HCT116 (cell line): Measurements from ENCODE around the gene OPTN. TPM values are rescaled to one million over a fixed set of nuclear protein-coding genes. Genes with fewer than 3 reads are reported as not detected.

Experiments used
- ATAC-seq: fragments of 200-7000 bp; cut with Tn5 transposase; 2 replicates; pipeline ENCODE4 v1.9.1; 2020; ENCODE audit warnings: mild to moderate bottlenecking, moderate library complexity
- BruUV-seq: library from RNA; stranded (reverse); fragments of 400-500 nt; replicated peaks from 2 replicates; lab custom pipeline; 2021; lab: Mats Ljungman, UMichigan
- CTCF ChIA-PET: fragments of 300-600 bp; sonication (Branson Sonifier 250); formaldehyde crosslinking; loops from one replicate; lab custom pipeline; 2021; ENCODE audit warnings: antibody characterized with exemption; lab: Charles Lee
- POLR2A ChIA-PET: fragments of 300-600, 350-600 bp; sonication (Branson Sonifier 250); formaldehyde crosslinking; loops from one replicate; lab custom pipeline; 2021; ENCODE audit warnings: antibody characterized with exemption; lab: Charles Lee
- RAD21 ChIA-PET, 2 experiments: fragments of 300-600 bp; sonication (Branson Sonifier 250); formaldehyde crosslinking; loops; one replicate each; lab custom pipeline; 2023; ENCODE audit warnings: low total read pairs in 2 of 2; ENCODE audit not compliant: uncharacterized antibody in 2 of 2, unreplicated experiment in 2 of 2, low non-redundant PET in 1 of 2; lab: Charles Lee
- DNase-seq: peaks from one replicate; pipeline ENCODE4 v3.0.0-alpha.2; 2010; ENCODE audit warnings: low read depth, low spot score
- H2AFZ ChIP-seq: fragments of 200-600 bp; shearing (Covaris generic), sonication (generic); 2 replicates; pipeline ENCODE4 v1.6.1; 2017; ENCODE audit warnings: low read depth, mixed run types, mixed read lengths, antibody characterized with exemption, low read length; ENCODE audit not compliant: poor library complexity, severe bottlenecking
- H3K27ac ChIP-seq: 2 replicates; pipeline ENCODE4 v1.5.1; 2012; ENCODE audit warnings: low read depth, low read length
- H3K27me3 ChIP-seq: fragments of 200-600 bp; sonication (generic); 2 replicates; pipeline ENCODE4 v1.6.1; 2016; ENCODE audit warnings: mixed run types, low read length, mixed read lengths; ENCODE audit not compliant: insufficient read depth
- H3K36me3 ChIP-seq, 2 experiments: fragments of 200-500 bp in 1 of 2; fragments of 200-600 bp in 1 of 2; sonication (Bioruptor generic) in 1 of 2; sonication (generic) in 1 of 2; 2 replicates each; pipeline versions ENCODE4 v1.5.1 to v1.6.1; 2014 to 2016; ENCODE audit warnings: low read length in 2 of 2, inconsistent platforms in 1 of 2, mixed read lengths in 1 of 2, mixed run types in 1 of 2; ENCODE audit not compliant: insufficient read depth in 2 of 2, control insufficient read depth in 1 of 2
- H3K4me1 ChIP-seq, 2 experiments: fragments of 200-600 bp in 1 of 2; sonication (generic) in 1 of 2; 2 replicates each; pipeline versions ENCODE4 v1.5.1 to v1.6.1; 2012 to 2017; ENCODE audit warnings: low read length in 2 of 2, inconsistent platforms in 1 of 2, mild to moderate bottlenecking in 1 of 2, mixed read lengths in 1 of 2, mixed run types in 1 of 2, moderate library complexity in 1 of 2; ENCODE audit not compliant: insufficient read depth in 2 of 2, control insufficient read depth in 1 of 2
- H3K4me2 ChIP-seq: fragments of 200-600 bp; sonication (generic); 2 replicates; pipeline ENCODE4 v1.6.1; 2017; ENCODE audit warnings: mixed run types, low read length, mixed read lengths
- H3K4me3 ChIP-seq, 2 experiments: fragments of 200-600 bp in 1 of 2; sonication (generic) in 1 of 2; replicated peaks in 1 of 2; 2 replicates each; pipeline ENCODE4 v1.5.1; 2011 to 2016; ENCODE audit warnings: low read length in 2 of 2, control low read depth in 1 of 2, low read depth in 1 of 2, mild to moderate bottlenecking in 1 of 2, mixed read lengths in 1 of 2, mixed run types in 1 of 2
- H3K79me2 ChIP-seq: fragments of 200-600 bp; sonication (generic); 2 replicates; pipeline ENCODE4 v1.6.1; 2017; ENCODE audit warnings: mild to moderate bottlenecking, mixed run types, low read length, moderate library complexity, mixed read lengths; ENCODE audit not compliant: insufficient read depth
- H3K9ac ChIP-seq: fragments of 200-600 bp; sonication (generic); 2 replicates; pipeline ENCODE4 v1.6.1; 2016; ENCODE audit warnings: low read length, mixed read lengths
- H3K9me2 ChIP-seq: fragments of 200-600 bp; sonication (generic), shearing (Covaris generic); 2 replicates; pipeline ENCODE4 v1.6.1; 2017; ENCODE audit warnings: mixed run types, mild to moderate bottlenecking, moderate library complexity; ENCODE audit not compliant: insufficient read depth
- H3K9me3 ChIP-seq, 2 experiments: fragments of 200-500 bp in 1 of 2; fragments of 200-600 bp in 1 of 2; sonication (Bioruptor generic) in 1 of 2; sonication (generic) in 1 of 2; 2 replicates each; pipeline ENCODE4 v1.6.1; 2014 to 2017; ENCODE audit warnings: low read length in 2 of 2, mixed read lengths in 2 of 2, inconsistent platforms in 1 of 2, low read depth in 1 of 2, mild to moderate bottlenecking in 1 of 2, mixed run types in 1 of 2, moderate library complexity in 1 of 2; ENCODE audit not compliant: control insufficient read depth in 1 of 2, insufficient read depth in 1 of 2
- H4K20me1 ChIP-seq: fragments of 200-600 bp; sonication (generic), shearing (Covaris generic); 2 replicates; pipeline ENCODE4 v1.6.1; 2017; ENCODE audit warnings: mixed run types, mild to moderate bottlenecking, moderate library complexity; ENCODE audit not compliant: insufficient read depth
- ATF3 ChIP-seq: IDR thresholded peaks from 2 replicates; pipeline ENCODE4 v1.6.1; 2012
- CBX3 ChIP-seq: IDR thresholded peaks from 2 replicates; pipeline ENCODE4 v1.6.1; 2012; ENCODE audit warnings: low read depth
- CEBPB ChIP-seq: IDR thresholded peaks from 2 replicates; pipeline ENCODE4 v1.6.1; 2012; ENCODE audit warnings: low read depth
- CTCF ChIP-seq, 3 experiments: fragments of 200-600 bp in 1 of 3; sonication (generic) in 1 of 3; IDR thresholded peaks in 2 of 3; conservative IDR thresholded peaks in 1 of 3; 2 replicates each; pipeline ENCODE4 v1.5.1; 2012 to 2017; ENCODE audit warnings: low read depth in 2 of 3, low read length in 2 of 3, antibody characterized with exemption in 1 of 3, borderline replicate concordance in 1 of 3, control low read depth in 1 of 3, mild to moderate bottlenecking in 1 of 3, mixed read lengths in 1 of 3, mixed run types in 1 of 3, moderate library complexity in 1 of 3; ENCODE audit not compliant: insufficient read depth in 1 of 3
- EZH2 ChIP-seq: fragments of 200-600 bp; sonication (generic); IDR thresholded peaks from 2 replicates; pipeline ENCODE4 v1.6.1; 2017; ENCODE audit warnings: antibody characterized with exemption, mixed run types
- EZH2phosphoT487 ChIP-seq: fragments of 200-600 bp; IDR thresholded peaks from 2 replicates; pipeline ENCODE4 v1.6.1; 2018; ENCODE audit warnings: antibody characterized with exemption, borderline replicate concordance
- FOSL1 ChIP-seq: IDR thresholded peaks from 2 replicates; pipeline ENCODE4 v1.6.1; 2012; ENCODE audit warnings: low read depth
- MAX ChIP-seq: IDR thresholded peaks from 2 replicates; pipeline ENCODE4 v1.6.1; 2012
- POLR2A ChIP-seq: IDR thresholded peaks from 2 replicates; pipeline ENCODE4 v1.7.0; 2011; ENCODE audit warnings: borderline replicate concordance; ENCODE audit not compliant: insufficient read depth, insufficient read length; ENCODE audit errors: extremely low read depth
- POLR2AphosphoS5 ChIP-seq: IDR thresholded peaks from 2 replicates; pipeline ENCODE4 v1.6.1; 2011; ENCODE audit warnings: mild to moderate bottlenecking, low read depth, low read length, moderate library complexity
- REST ChIP-seq: IDR thresholded peaks from 2 replicates; pipeline ENCODE4 v1.6.1; 2012; ENCODE audit warnings: low read depth
- SP1 ChIP-seq: IDR thresholded peaks from 2 replicates; pipeline ENCODE4 v1.6.1; 2012; ENCODE audit warnings: low read depth
- SRF ChIP-seq: IDR thresholded peaks from 2 replicates; pipeline ENCODE4 v1.6.1; 2012; ENCODE audit warnings: low read depth
- YY1 ChIP-seq: IDR thresholded peaks from 2 replicates; pipeline ENCODE4 v1.6.1; 2011; ENCODE audit warnings: low read length, low read depth, moderate library complexity, mild to moderate bottlenecking; ENCODE audit not compliant: insufficient replicate concordance; ENCODE audit errors: extremely low read depth
- ZFX ChIP-seq: fragments of 450-650 bp; IDR thresholded peaks from 2 replicates; pipeline ENCODE4 v1.6.1; 2017
- ZNF274 ChIP-seq: fragments of 200-500 bp; sonication (Bioruptor generic); IDR thresholded peaks from 2 replicates; pipeline ENCODE4 v1.6.1; 2014; ENCODE audit warnings: mild to moderate bottlenecking, low read depth, low read length, inconsistent platforms
- intact Hi-C: fragments of 100-400 bp; cut with micrococcal nuclease; formaldehyde crosslinking; loops from 2 replicates; pipeline ENCODE4 v1.10.0; 2022
- total RNA-seq: library from RNA; stranded (reverse); gene quantifications from one replicate; pipeline ENCODE4 v1.2.1, GENCODE V29; 2021; ENCODE audit not compliant: unreplicated experiment

The OPTN gene
- total RNA-seq, 1 experiment from 2014 or later, result 17.0 TPM

GRCh38 chr10:13143766-13144165 is 43.8 kb downstream of the OPTN start:
- Histone ChIP-seq H3K4me1 (peaks cover 4 to 9% of the 10 kb centered on the region in 2 experiments; a peak in 3 of 4 replicates), H3K79me2 (no peaks in the 10 kb centered on the region), H4K20me1 (no peaks in the 10 kb centered on the region), H3K9ac (no peak overlapping the region), H3K4me3 (no peak overlapping the region), H3K36me3 (no peaks in the 10 kb centered on the region), H3K9me2 (no peaks in the 10 kb centered on the region), H3K27ac (no peak overlapping the region), H3K4me2 (no peak overlapping the region), H3K9me3 (no peaks in the 10 kb centered on the region), H2AFZ (no peak overlapping the region), H3K27me3 (no peaks in the 10 kb centered on the region)
- DNase-seq (no peak), ATAC-seq (no peak)
- intact Hi-C loops, result no loop called here
- BruUV-seq, result no TSS peak
- ChIA-PET CTCF (no interaction called here), POLR2A (no interaction called here), RAD21 (no interaction called here)
- TF ChIP-seq REST (no peak), POLR2A (no peak), CTCF (IDR thresholded peaks at IDR 0.05 in 2 of 3, conservative IDR thresholded peaks at IDR 0.05 in 1 of 3; ENCODE audit: borderline replicate concordance in 1 of 3, insufficient read depth in 1 of 3, low read depth in 2 of 3, low read length in 2 of 3) (no peak), ZNF274 (no peak), ATF3 (no peak), CBX3 (no peak), EZH2phosphoT487 (no peak), EZH2 (no peak), YY1 (no peak), ZFX (no peak), POLR2AphosphoS5 (no peak), CEBPB (no peak), FOSL1 (no peak), SRF (no peak), SP1 (no peak), MAX (no peak)
